Measurements from ENCODE around the gene SNX24.
"Not testable (repeated sequence)": the region's sequence is repeated elsewhere in the genome, so short reads cannot be mapped to it uniquely, and the experiment has no call there.

The SNX24 gene

GRCh38 chr5:122948319-122948718 is 102.9 kb downstream of the SNX24 start:
- Histone ChIP-seq H3K4me1 (ENCODE audit: control insufficient read depth, insufficient read depth, low read length, poor library complexity, severe bottlenecking) (no peaks in the 10 kb centered on the region), H3K36me3 (ENCODE audit: control insufficient read depth, insufficient read depth, low read length) (no peaks in the 10 kb centered on the region), H3K4me3 (ENCODE audit: insufficient read depth, low read depth, low read length, poor library complexity, severe bottlenecking) (no peak overlapping the region), H3K27me3 (replicated peaks; ENCODE audit: control insufficient read depth, insufficient read depth, low read length, poor library complexity, severe bottlenecking) (no peaks in the 10 kb centered on the region), H3K27ac (ENCODE audit: insufficient read depth, low read length, poor library complexity, severe bottlenecking) (no peak overlapping the region), H3K9me3 (ENCODE audit: control insufficient read depth, low read length) (no peaks in the 10 kb centered on the region)
- DNase-seq = no peak

GRCh38 chr5:122951658-122952057 is 106.2 kb downstream of the SNX24 start:
- Histone ChIP-seq H3K9me3 (ENCODE audit: control insufficient read depth, low read length) (no peaks in the 10 kb centered on the region), H3K4me1 (ENCODE audit: control insufficient read depth, insufficient read depth, low read length, poor library complexity, severe bottlenecking) (no peaks in the 10 kb centered on the region)

DNA sequence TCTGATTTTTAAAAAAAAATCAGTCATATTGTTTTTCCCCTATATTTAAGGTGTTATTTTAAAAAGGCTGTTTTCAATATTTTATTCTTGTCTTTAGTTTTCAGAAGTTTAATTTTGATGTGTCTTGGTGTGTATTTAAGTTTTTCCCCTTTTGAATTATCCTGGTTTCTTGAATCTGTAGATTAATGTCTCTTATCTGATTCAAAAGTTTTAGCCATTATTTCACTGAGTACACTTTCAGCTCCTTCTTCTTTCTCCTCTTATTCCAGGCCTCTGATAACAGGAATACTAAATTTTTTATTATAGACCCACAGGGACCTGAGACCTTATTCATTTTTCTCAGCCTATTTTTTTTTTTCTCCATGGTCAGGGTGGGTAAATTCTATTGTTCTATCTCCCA is 109.3 kb downstream of the SNX24 start:
- no peak for DNase-seq
- Histone ChIP-seq H3K27me3 (replicated peaks; ENCODE audit: control insufficient read depth, insufficient read depth, low read length, poor library complexity, severe bottlenecking) (no peaks in the 10 kb centered on the region), H3K4me1 (ENCODE audit: control insufficient read depth, insufficient read depth, low read length, poor library complexity, severe bottlenecking) (no peaks in the 10 kb centered on the region), H3K27ac (ENCODE audit: insufficient read depth, low read length, poor library complexity, severe bottlenecking) (no peak overlapping the region), H3K36me3 (ENCODE audit: control insufficient read depth, insufficient read depth, low read length) (no peaks in the 10 kb centered on the region), H3K9me3 (ENCODE audit: control insufficient read depth, low read length) (no peaks in the 10 kb centered on the region), H3K4me3 (ENCODE audit: insufficient read depth, low read depth, low read length, poor library complexity, severe bottlenecking) (no peak overlapping the region)

More at GRCh38 chr5:122951658-122952057, 106.2 kb downstream of the SNX24 start:
- Histone ChIP-seq H3K4me3 (ENCODE audit: insufficient read depth, low read depth, low read length, poor library complexity, severe bottlenecking) (no peak overlapping the region), H3K27ac (ENCODE audit: insufficient read depth, low read length, poor library complexity, severe bottlenecking) (no peak overlapping the region), H3K27me3 (replicated peaks; ENCODE audit: control insufficient read depth, insufficient read depth, low read length, poor library complexity, severe bottlenecking) (no peaks in the 10 kb centered on the region), H3K36me3 (ENCODE audit: control insufficient read depth, insufficient read depth, low read length) (no peaks in the 10 kb centered on the region)
- DNase-seq = no peak

DNA sequence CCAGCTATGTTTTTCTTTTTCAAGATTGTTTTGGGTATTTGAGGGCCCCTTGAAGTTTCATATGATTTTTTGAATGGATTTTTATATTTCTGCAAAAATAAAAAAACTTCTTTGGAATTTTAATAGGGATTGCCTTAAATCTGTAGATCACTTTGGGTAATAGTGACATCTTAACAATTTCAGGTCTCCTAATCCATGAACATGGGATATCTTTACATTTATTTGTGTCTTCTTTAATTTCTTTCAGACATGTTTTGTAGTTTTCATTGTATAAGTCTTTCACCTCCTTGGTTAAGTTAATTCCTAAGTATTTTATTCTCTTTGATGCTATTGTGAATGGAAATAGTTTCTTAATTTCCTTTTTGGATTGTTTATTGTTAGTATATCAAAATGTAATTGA is 112.0 kb downstream of the SNX24 start:
- Histone ChIP-seq H3K36me3 (ENCODE audit: control insufficient read depth, insufficient read depth, low read length) (no peaks in the 10 kb centered on the region), H3K4me3 (ENCODE audit: insufficient read depth, low read depth, low read length, poor library complexity, severe bottlenecking) (no peak overlapping the region), H3K27me3 (replicated peaks; ENCODE audit: control insufficient read depth, insufficient read depth, low read length, poor library complexity, severe bottlenecking) (no peaks in the 10 kb centered on the region), H3K27ac (ENCODE audit: insufficient read depth, low read length, poor library complexity, severe bottlenecking) (no peak overlapping the region), H3K9me3 (ENCODE audit: control insufficient read depth, low read length) (no peaks in the 10 kb centered on the region), H3K4me1 (ENCODE audit: control insufficient read depth, insufficient read depth, low read length, poor library complexity, severe bottlenecking) (no peaks in the 10 kb centered on the region)
- DNase-seq = no peak

DNA sequence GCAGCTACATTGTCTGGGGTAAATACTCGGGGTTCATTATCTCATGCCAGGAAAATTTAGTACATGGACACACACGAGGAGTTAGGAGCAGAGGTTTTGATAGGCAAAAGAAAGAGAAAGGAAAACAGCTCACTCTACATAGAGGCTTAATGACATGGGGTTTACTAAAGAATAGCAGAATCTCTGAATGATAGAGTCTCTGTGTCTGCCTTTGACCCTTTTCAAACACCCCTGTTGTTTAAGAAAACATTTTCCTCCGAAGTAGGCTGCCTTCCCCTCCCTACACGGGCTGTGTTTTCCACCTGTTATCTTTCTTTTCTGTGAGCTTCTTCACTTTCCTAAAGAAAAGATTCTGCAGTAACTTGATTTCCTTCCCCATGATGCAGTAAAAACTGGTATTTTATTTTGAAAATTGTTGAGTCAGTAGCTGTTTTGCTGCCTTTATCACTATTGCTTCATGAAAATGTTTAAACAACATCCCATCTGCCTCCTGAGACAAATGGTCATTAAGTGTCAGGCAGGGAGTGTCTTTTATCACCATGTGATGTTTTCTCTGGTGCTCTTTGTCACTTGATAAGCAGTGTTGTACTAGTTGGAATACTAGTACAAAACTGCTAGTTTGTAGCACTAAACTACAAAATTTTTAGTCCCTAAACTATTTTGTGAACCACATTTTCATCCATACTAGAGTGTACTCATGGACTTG is 114.5 kb downstream of the SNX24 start:
- H3K36me3 ChIP-seq (ENCODE audit: control insufficient read depth, insufficient read depth, low read length) = no peaks in the 10 kb centered on the region
- no peak for DNase-seq
- H3K4me1 ChIP-seq (ENCODE audit: control insufficient read depth, insufficient read depth, low read length, poor library complexity, severe bottlenecking) = no peaks in the 10 kb centered on the region
- no peak overlapping the region for H3K27ac ChIP-seq (ENCODE audit: insufficient read depth, low read length, poor library complexity, severe bottlenecking)
- no peaks in the 10 kb centered on the region for H3K9me3 ChIP-seq (ENCODE audit: control insufficient read depth, low read length)
- no peak overlapping the region for H3K4me3 ChIP-seq (ENCODE audit: insufficient read depth, low read depth, low read length, poor library complexity, severe bottlenecking)
- no peaks in the 10 kb centered on the region for H3K27me3 ChIP-seq (replicated peaks; ENCODE audit: control insufficient read depth, insufficient read depth, low read length, poor library complexity, severe bottlenecking)

DNA sequence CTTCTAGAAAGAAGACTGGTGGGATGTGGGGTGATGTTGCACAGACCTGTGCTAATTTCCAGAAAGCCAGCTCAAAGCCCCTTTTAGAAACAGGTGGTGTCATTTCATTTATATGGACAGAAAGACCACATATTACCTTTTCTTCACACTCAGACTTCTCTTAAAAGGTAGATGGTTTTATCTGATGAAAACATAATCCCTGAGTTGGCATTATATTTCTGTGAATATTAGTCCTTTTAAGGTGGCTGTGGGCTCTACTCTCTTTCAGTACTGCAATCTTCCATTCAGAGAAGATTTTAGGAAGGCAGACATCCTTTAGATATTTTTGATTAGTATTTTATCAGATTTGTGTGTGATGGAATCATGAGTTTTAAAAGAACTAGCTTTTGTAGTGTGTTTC is 117.9 kb downstream of the SNX24 start:
- Histone ChIP-seq H3K4me1 (ENCODE audit: control insufficient read depth, insufficient read depth, low read length, poor library complexity, severe bottlenecking) (no peaks in the 10 kb centered on the region), H3K9me3 (ENCODE audit: control insufficient read depth, low read length) (no peaks in the 10 kb centered on the region), H3K4me3 (ENCODE audit: insufficient read depth, low read depth, low read length, poor library complexity, severe bottlenecking) (no peak overlapping the region), H3K27me3 (replicated peaks; ENCODE audit: control insufficient read depth, insufficient read depth, low read length, poor library complexity, severe bottlenecking) (no peaks in the 10 kb centered on the region), H3K36me3 (ENCODE audit: control insufficient read depth, insufficient read depth, low read length) (no peaks in the 10 kb centered on the region), H3K27ac (ENCODE audit: insufficient read depth, low read length, poor library complexity, severe bottlenecking) (no peak overlapping the region)
- no peak for DNase-seq

- DNase-seq = no peak
- Histone ChIP-seq H3K9me3 (ENCODE audit: control insufficient read depth, low read length) (no peaks in the 10 kb centered on the region), H3K4me3 (ENCODE audit: insufficient read depth, low read depth, low read length, poor library complexity, severe bottlenecking) (no peak overlapping the region), H3K36me3 (ENCODE audit: control insufficient read depth, insufficient read depth, low read length) (no peaks in the 10 kb centered on the region), H3K27ac (ENCODE audit: insufficient read depth, low read length, poor library complexity, severe bottlenecking) (no peak overlapping the region), H3K4me1 (ENCODE audit: control insufficient read depth, insufficient read depth, low read length, poor library complexity, severe bottlenecking) (no peaks in the 10 kb centered on the region), H3K27me3 (replicated peaks; ENCODE audit: control insufficient read depth, insufficient read depth, low read length, poor library complexity, severe bottlenecking) (no peaks in the 10 kb centered on the region)
These were observed 119.7 kb downstream of the SNX24 start for GRCh38 chr5:122965111-122965510.

DNA sequence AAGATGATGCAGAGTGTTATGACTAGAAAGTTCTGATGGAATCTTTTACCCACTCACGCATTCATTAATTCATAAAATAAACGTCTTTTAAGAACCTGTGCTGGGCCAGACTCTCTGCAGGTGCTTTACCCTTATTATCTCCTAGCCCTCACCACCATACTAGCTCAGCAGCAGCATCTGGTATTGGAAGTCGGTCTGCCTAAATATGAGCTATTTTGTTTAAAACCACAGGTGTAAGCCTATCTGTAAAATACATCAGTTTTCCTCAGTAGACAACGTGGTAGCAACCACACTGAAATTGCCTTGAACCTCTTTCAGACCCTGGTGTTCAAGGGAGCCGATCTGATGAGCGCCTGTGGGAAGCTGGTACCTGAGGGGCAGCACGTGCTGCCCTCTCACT is 121.7 kb downstream of the SNX24 start:
- DNase-seq = no peak
- no peaks in the 10 kb centered on the region for H3K36me3 ChIP-seq (ENCODE audit: control insufficient read depth, insufficient read depth, low read length)
- no peaks in the 10 kb centered on the region for H3K27me3 ChIP-seq (replicated peaks; ENCODE audit: control insufficient read depth, insufficient read depth, low read length, poor library complexity, severe bottlenecking)
- no peaks in the 10 kb centered on the region for H3K9me3 ChIP-seq (ENCODE audit: control insufficient read depth, low read length)
- H3K27ac ChIP-seq (ENCODE audit: insufficient read depth, low read length, poor library complexity, severe bottlenecking) = no peak overlapping the region
- no peak overlapping the region for H3K4me3 ChIP-seq (ENCODE audit: insufficient read depth, low read depth, low read length, poor library complexity, severe bottlenecking)
- H3K4me1 ChIP-seq (ENCODE audit: control insufficient read depth, insufficient read depth, low read length, poor library complexity, severe bottlenecking) = no peaks in the 10 kb centered on the region

DNA sequence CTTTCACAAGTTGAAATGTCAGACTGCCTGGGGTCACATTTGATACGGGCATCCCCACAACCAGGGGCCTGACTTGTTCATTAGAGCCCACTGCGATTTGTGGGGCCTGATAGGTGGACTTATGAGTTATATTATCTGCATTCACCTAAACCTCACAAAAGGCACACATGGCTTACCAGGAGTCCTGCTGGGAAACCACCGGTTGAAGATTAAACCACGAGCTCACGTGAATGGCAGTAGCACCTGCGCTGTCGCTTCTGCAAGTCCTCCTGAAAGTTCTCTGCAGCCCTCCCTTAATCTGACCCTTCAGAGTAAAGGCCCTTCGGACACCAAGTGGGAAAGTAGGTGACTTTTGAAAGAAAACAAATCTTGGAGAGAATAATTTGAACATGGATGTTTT is 122.2 kb downstream of the SNX24 start:
- no peaks in the 10 kb centered on the region for H3K4me1 ChIP-seq (ENCODE audit: control insufficient read depth, insufficient read depth, low read length, poor library complexity, severe bottlenecking)
- no peaks in the 10 kb centered on the region for H3K36me3 ChIP-seq (ENCODE audit: control insufficient read depth, insufficient read depth, low read length)
- H3K27ac ChIP-seq (ENCODE audit: insufficient read depth, low read length, poor library complexity, severe bottlenecking) = no peak overlapping the region
- no peaks in the 10 kb centered on the region for H3K27me3 ChIP-seq (replicated peaks; ENCODE audit: control insufficient read depth, insufficient read depth, low read length, poor library complexity, severe bottlenecking)
- DNase-seq = no peak
- H3K4me3 ChIP-seq (ENCODE audit: insufficient read depth, low read depth, low read length, poor library complexity, severe bottlenecking) = no peak overlapping the region
- H3K9me3 ChIP-seq (ENCODE audit: control insufficient read depth, low read length) = no peaks in the 10 kb centered on the region

DNA sequence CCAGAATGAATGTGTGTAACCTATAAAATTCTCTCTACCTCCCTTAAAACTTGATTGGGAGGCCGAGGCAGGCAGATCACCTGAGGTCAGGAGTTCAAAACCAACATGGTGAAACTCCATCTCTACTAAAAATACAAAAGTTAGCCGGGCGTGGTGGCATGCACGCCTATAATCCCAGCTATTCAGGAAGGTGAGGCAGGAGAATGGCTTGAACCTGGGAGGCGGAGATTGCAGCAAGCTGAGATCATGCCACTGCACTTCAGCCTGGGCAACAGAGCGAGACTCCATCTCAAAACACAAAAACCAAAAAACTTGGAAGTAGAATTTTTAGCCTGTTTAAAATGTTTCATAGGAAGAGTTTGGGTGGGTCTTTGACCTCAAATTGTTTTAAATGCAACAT is 122.6 kb downstream of the SNX24 start:
- H3K36me3 ChIP-seq (ENCODE audit: control insufficient read depth, insufficient read depth, low read length); H3K9me3 ChIP-seq (ENCODE audit: control insufficient read depth, low read length); H3K4me3 ChIP-seq (ENCODE audit: insufficient read depth, low read depth, low read length, poor library complexity, severe bottlenecking); H3K27ac ChIP-seq (ENCODE audit: insufficient read depth, low read length, poor library complexity, severe bottlenecking); H3K4me1 ChIP-seq (ENCODE audit: control insufficient read depth, insufficient read depth, low read length, poor library complexity, severe bottlenecking); DNase-seq; H3K27me3 ChIP-seq (replicated peaks; ENCODE audit: control insufficient read depth, insufficient read depth, low read length, poor library complexity, severe bottlenecking): not testable (repeated sequence)

Data from effector memory CD4-positive, alpha-beta T cell (primary cell).